Activated T-helper 2 cell treated with anti-CD3 and anti-CD28 coated beads, Interferon-gamma antibody, Interleukin-2, Interleukin-4, amounts not matched to agents 10 μg/mL and 5 μg/mL and 100 μg/mL, durations not matched to agents 14 hours and 24 hours and 36 hours (primary cell): Measurements from ENCODE around the gene GRK4. TPM values are rescaled to one million over a fixed set of nuclear protein-coding genes. Genes with fewer than 3 reads are reported as not detected.

Experiments
- DNase-seq: peaks from one replicate; pipeline ENCODE4 v3.0.0; 2021; ENCODE audit warnings: low spot score
- H3K27ac Mint-ChIP-seq: one replicate; pipeline ENCODE4 v1.8.0; 2021; ENCODE audit warnings: mixed read lengths
- H3K27me3 Mint-ChIP-seq: one replicate; pipeline ENCODE4 v1.8.0; 2021; ENCODE audit warnings: low read depth, mixed read lengths
- H3K36me3 Mint-ChIP-seq: one replicate; pipeline ENCODE4 v1.8.0; 2021; ENCODE audit warnings: low read depth, mixed read lengths
- H3K4me1 Mint-ChIP-seq: one replicate; pipeline ENCODE4 v1.8.0; 2021; ENCODE audit warnings: low read depth, mixed read lengths
- H3K4me3 Mint-ChIP-seq: one replicate; pipeline ENCODE4 v1.8.0; 2021; ENCODE audit warnings: low read depth, mild to moderate bottlenecking, moderate library complexity, mixed read lengths
- H3K9me3 Mint-ChIP-seq: one replicate; pipeline ENCODE4 v1.8.0; 2021; ENCODE audit warnings: mixed read lengths
- intact Hi-C: fragments of 100-400 bp; cut with micrococcal nuclease; formaldehyde crosslinking; loops from one replicate; pipeline ENCODE4 v1.15.1; 2023
- total RNA-seq: library from RNA; stranded (reverse); gene quantifications from 2 replicates; pipeline ENCODE4 v1.2.3, GENCODE V29; 2022

Gene GRK4
- total RNA-seq, 1 donor from 2014 or later: 4.5 TPM

DNA sequence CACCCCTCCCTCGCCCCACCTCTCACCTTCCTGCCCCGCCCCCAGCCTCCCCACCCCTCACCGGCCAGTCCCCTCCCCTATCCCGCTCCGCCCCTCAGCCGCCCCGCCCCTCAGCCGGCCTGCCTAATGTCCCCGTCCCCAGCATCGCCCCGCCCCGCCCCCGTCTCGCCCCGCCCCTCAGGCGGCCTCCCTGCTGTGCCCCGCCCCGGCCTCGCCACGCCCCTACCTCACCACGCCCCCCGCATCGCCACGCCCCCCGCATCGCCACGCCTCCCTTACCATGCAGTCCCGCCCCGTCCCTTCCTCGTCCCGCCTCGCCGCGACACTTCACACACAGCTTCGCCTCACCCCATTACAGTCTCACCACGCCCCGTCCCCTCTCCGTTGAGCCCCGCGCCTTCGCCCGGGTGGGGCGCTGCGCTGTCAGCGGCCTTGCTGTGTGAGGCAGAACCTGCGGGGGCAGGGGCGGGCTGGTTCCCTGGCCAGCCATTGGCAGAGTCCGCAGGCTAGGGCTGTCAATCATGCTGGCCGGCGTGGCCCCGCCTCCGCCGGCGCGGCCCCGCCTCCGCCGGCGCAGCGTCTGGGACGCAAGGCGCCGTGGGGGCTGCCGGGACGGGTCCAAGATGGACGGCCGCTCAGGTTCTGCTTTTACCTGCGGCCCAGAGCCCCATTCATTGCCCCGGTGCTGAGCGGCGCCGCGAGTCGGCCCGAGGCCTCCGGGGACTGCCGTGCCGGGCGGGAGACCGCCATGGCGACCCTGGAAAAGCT, 110.9 kb downstream of the GRK4 start, which contains the start of the genes HTT and HTT-AS:
HTT (plus strand) TSS at position 604 of the 768 bp plus-strand sequence; CDS start at position 749, 145 bp downstream.
HTT-AS (minus strand) TSS at position 461 of the 768 bp plus-strand sequence.
- Mint-ChIP-seq H3K27ac (peak within 1 kb of the TSS; percentile 79), H3K36me3 (peaks cover 8% of the 10 kb centered on the region), H3K27me3 (no peaks in the 10 kb centered on the region), H3K4me3 (peak within 1 kb of the TSS; percentile 89), H3K9me3 (no peaks in the 10 kb centered on the region), H3K4me1 (peaks cover 19% of the 10 kb centered on the region)
- peak; percentile 90 for DNase-seq
- intact Hi-C loops: loop anchor here (1.0 to 10.0 kb wide), 6 partner anchors 27 to 1359 kb away; partner anchors contain the start of genes GRK4, NOP14 and SLBP

DNA sequence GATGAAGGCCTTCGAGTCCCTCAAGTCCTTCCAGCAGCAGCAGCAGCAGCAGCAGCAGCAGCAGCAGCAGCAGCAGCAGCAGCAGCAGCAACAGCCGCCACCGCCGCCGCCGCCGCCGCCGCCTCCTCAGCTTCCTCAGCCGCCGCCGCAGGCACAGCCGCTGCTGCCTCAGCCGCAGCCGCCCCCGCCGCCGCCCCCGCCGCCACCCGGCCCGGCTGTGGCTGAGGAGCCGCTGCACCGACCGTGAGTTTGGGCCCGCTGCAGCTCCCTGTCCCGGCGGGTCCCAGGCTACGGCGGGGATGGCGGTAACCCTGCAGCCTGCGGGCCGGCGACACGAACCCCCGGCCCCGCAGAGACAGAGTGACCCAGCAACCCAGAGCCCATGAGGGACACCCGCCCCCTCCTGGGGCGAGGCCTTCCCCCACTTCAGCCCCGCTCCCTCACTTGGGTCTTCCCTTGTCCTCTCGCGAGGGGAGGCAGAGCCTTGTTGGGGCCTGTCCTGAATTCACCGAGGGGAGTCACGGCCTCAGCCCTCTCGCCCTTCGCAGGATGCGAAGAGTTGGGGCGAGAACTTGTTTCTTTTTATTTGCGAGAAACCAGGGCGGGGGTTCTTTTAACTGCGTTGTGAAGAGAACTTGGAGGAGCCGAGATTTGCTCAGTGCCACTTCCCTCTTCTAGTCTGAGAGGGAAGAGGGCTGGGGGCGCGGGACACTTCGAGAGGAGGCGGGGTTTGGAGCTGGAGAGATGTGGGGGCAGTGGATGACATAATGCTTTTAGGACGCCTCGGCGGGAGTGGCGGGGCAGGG, 111.7 kb downstream of the GRK4 start:
- Mint-ChIP-seq H3K9me3 (no peaks in the 10 kb centered on the region), H3K27me3 (no peaks in the 10 kb centered on the region), H3K4me1 (peaks cover 22% of the 10 kb centered on the region), H3K36me3 (peaks cover 13% of the 10 kb centered on the region), H3K27ac (peak overlapping the region; percentile 78), H3K4me3 (peak overlapping the region; percentile 89)
- peak; percentile 33 for DNase-seq
- intact Hi-C loops: loop anchor here (1.0 to 10.0 kb wide), 6 partner anchors 28 to 1360 kb away; partner anchors contain the start of genes GRK4, NOP14 and SLBP

DNA sequence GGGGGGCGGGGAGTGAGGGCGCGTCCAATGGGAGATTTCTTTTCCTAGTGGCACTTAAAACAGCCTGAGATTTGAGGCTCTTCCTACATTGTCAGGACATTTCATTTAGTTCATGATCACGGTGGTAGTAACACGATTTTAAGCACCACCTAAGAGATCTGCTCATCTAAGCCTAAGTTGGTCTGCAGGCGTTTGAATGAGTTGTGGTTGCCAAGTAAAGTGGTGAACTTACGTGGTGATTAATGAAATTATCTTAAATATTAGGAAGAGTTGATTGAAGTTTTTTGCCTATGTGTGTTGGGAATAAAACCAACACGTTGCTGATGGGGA, 112.2 kb downstream of the GRK4 start:
- H3K4me1 Mint-ChIP-seq: peaks cover 24% of the 10 kb centered on the region
- H3K27ac Mint-ChIP-seq: no peak overlapping the region
- H3K36me3 Mint-ChIP-seq: peaks cover 16% of the 10 kb centered on the region
- intact Hi-C loops: loop anchor here (10.0 kb wide), 1 partner anchor 1361 kb away; the partner anchor contains the start of gene SLBP
- no peaks in the 10 kb centered on the region for H3K9me3 Mint-ChIP-seq
- H3K4me3 Mint-ChIP-seq: peak overlapping the region; percentile 89
- DNase-seq: no peak
- H3K27me3 Mint-ChIP-seq: no peaks in the 10 kb centered on the region

DNA sequence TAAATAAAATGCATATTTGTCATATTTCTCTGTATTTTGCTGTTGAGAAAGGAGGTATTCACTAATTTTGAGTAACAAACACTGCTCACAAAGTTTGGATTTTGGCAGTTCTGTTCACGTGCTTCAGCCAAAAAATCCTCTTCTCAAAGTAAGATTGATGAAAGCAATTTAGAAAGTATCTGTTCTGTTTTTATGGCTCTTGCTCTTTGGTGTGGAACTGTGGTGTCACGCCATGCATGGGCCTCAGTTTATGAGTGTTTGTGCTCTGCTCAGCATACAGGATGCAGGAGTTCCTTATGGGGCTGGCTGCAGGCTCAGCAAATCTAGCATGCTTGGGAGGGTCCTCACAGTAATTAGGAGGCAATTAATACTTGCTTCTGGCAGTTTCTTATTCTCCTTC, 114.4 kb downstream of the GRK4 start:
- Mint-ChIP-seq H3K27me3 (no peaks in the 10 kb centered on the region), H3K27ac (peak overlapping the region; percentile 67), H3K36me3 (peaks cover 16% of the 10 kb centered on the region), H3K4me1 (peaks cover 32% of the 10 kb centered on the region), H3K4me3 (peak overlapping the region; percentile 37), H3K9me3 (no peaks in the 10 kb centered on the region)
- no peak for DNase-seq
- intact Hi-C loops: loop anchor here (10.0 kb wide), 1 partner anchor 1363 kb away; the partner anchor contains the start of gene SLBP

DNA sequence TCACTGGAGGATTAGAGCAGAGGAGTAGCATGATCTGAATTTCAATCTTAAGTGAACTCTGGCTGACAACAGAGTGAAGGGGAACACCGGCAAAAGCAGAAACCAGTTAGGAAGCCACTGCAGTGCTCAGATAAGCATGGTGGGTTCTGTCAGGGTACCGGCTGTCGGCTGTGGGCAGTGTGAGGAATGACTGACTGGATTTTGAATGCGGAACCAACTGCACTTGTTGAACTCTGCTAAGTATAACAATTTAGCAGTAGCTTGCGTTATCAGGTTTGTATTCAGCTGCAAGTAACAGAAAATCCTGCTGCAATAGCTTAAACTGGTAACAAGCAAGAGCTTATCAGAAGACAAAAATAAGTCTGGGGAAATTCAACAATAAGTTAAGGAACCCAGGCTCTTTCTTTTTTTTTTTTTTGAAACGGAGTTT, 116.3 kb downstream of the GRK4 start:
- no peaks in the 10 kb centered on the region for H3K9me3 Mint-ChIP-seq
- peaks cover 22% of the 10 kb centered on the region for H3K36me3 Mint-ChIP-seq
- no peaks in the 10 kb centered on the region for H3K27me3 Mint-ChIP-seq
- intact Hi-C loops: loop anchor here (10.0 kb wide), 1 partner anchor 1365 kb away; the partner anchor contains the start of gene SLBP
- no peak for DNase-seq
- no peak overlapping the region for H3K27ac Mint-ChIP-seq
- H3K4me3 Mint-ChIP-seq: no peak overlapping the region
- H3K4me1 Mint-ChIP-seq: peaks cover 40% of the 10 kb centered on the region

DNA sequence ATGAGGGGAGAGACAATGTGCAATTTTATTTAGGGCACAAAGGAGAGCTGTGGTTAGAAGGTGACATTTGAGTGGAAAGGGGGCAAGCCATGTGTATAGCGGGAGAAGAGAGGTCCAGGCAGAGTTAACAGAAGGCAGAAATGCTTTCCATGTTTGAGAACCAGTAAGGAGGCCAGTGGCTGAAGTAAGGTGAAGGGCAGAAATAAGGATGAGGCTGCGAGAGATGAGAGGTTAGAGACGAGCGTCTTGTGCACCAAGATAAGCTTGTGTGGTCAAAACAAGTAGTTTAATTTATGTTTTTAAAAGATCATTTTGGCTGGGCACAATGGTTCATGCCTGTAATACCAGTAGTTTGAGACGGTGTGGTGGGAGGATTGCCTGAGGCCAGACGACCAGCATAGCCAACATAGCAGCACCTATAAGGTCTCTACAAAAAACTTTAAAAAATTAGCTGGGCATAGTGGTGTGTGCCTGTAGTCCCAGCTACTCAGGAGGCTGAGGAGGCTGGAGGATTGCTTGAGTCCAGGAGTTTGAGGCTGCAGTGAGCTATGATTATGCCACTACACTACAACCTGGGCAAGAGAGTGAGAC, 119.6 kb downstream of the GRK4 start:
- no peaks in the 10 kb centered on the region for H3K27me3 Mint-ChIP-seq
- no peak overlapping the region for H3K4me3 Mint-ChIP-seq
- peak overlapping the region; percentile 7 for H3K27ac Mint-ChIP-seq
- DNase-seq: no peak
- intact Hi-C loops: no loop called here
- peaks cover 41% of the 10 kb centered on the region for H3K4me1 Mint-ChIP-seq
- no peaks in the 10 kb centered on the region for H3K9me3 Mint-ChIP-seq
- H3K36me3 Mint-ChIP-seq: peaks cover 29% of the 10 kb centered on the region

DNA sequence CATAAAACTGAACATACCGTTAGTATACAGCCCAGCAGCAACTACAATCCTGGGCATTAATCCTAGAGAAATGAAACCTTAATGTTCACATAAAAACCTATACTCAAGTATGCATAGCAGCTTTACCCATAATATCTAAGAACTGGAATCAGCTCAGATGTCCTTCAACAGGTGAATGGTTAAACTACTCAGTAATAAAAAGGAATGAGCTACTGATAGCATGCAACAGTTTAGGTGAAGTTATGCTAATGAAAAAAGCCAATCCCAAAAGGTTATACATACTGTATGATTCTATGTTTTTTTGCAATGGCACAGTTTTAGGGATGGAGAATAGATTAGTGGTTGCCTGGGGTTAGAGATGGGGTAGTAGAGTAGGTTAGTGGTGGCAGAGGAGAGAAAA, 120.4 kb downstream of the GRK4 start:
- peaks cover 33% of the 10 kb centered on the region for H3K36me3 Mint-ChIP-seq
- H3K9me3 Mint-ChIP-seq: no peaks in the 10 kb centered on the region
- peak overlapping the region; percentile 45 for H3K27ac Mint-ChIP-seq
- no peaks in the 10 kb centered on the region for H3K27me3 Mint-ChIP-seq
- no peak for DNase-seq
- peaks cover 42% of the 10 kb centered on the region for H3K4me1 Mint-ChIP-seq
- no peak overlapping the region for H3K4me3 Mint-ChIP-seq
- intact Hi-C loops: no loop called here

DNA sequence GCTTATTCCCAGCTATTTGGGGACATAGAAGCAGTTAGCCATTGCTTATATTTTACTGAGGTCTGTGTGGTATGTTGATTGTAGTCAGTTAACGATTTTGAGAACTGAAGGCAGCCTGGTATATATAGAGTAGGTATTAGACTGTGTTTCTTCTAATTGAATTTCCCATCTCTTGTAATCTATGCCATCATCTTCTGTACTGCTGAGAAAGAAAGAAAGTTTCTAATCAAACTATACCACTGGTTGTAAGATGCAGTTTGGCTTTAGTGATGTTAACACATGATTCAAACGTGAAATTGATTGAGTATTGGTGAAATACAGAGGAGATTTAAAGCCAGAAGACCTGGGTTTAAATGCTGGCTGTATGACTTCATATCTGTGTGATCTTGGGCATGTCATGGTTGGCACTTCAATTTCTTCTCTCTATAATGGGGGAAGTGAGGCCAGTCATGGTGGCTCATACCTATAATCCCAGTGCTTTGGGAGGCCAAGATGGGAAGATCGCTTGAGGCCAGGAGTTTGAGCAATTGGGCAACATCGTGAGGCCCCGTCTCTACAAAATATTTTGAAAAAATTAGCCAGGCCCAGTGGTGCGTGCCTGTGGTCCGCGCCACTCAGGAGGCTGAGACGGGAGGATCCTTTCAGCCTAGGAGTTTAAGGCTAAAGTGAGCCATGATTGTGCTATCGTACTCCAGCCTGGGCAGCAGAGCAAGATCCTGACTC, 122.7 kb downstream of the GRK4 start:
- H3K36me3 Mint-ChIP-seq: peaks cover 29% of the 10 kb centered on the region
- H3K9me3 Mint-ChIP-seq: no peaks in the 10 kb centered on the region
- no peak for DNase-seq
- H3K4me1 Mint-ChIP-seq: peaks cover 45% of the 10 kb centered on the region
- peak overlapping the region; percentile 67 for H3K27ac Mint-ChIP-seq
- H3K4me3 Mint-ChIP-seq: no peak overlapping the region
- H3K27me3 Mint-ChIP-seq: no peaks in the 10 kb centered on the region
- intact Hi-C loops: loop anchor here (5.0 kb wide), 2 partner anchors 39 to 124 kb away; partner anchors contain the start of genes GRK4 and NOP14

DNA sequence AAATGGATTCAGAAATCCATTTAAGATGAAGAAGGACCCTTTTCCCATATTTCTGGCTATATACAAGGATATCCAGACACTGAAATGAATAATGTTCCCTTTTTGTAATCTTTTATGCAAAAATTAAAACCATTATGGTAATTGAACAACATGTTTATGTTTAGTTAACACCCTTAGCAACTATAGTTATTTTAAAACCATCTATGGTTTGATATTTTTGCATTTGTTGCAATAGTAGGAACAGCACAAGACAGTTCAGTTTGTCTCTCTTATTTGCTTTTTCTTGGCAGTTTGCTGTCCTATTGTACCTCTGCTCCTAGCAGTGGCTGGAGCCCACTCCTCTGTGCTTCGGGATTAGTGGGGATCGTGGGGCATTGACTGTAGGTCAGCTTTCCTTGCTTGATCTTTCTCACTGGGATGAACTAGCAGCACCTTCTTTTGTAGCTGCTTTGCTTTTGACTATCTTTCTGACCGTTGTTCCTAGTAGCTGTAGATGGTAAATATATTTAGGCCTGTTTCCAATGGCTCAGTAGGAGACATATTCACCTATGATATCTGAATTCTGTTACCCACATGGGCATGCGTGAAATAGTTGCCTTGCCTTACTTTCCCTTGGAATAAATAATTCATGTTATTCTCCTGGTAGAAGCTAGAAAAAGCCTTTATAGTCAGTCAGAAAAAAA, 123.9 kb downstream of the GRK4 start:
- peaks cover 29% of the 10 kb centered on the region for H3K36me3 Mint-ChIP-seq
- H3K27ac Mint-ChIP-seq: no peak overlapping the region
- no peak overlapping the region for H3K4me3 Mint-ChIP-seq
- intact Hi-C loops: loop anchor here (5.0 kb wide), 2 partner anchors 40 to 125 kb away; partner anchors contain the start of genes GRK4 and NOP14
- DNase-seq: no peak
- H3K4me1 Mint-ChIP-seq: peaks cover 47% of the 10 kb centered on the region
- H3K27me3 Mint-ChIP-seq: no peaks in the 10 kb centered on the region
- H3K9me3 Mint-ChIP-seq: no peaks in the 10 kb centered on the region
